ENCODE measurements around the gene LDLRAD1.

DNA sequence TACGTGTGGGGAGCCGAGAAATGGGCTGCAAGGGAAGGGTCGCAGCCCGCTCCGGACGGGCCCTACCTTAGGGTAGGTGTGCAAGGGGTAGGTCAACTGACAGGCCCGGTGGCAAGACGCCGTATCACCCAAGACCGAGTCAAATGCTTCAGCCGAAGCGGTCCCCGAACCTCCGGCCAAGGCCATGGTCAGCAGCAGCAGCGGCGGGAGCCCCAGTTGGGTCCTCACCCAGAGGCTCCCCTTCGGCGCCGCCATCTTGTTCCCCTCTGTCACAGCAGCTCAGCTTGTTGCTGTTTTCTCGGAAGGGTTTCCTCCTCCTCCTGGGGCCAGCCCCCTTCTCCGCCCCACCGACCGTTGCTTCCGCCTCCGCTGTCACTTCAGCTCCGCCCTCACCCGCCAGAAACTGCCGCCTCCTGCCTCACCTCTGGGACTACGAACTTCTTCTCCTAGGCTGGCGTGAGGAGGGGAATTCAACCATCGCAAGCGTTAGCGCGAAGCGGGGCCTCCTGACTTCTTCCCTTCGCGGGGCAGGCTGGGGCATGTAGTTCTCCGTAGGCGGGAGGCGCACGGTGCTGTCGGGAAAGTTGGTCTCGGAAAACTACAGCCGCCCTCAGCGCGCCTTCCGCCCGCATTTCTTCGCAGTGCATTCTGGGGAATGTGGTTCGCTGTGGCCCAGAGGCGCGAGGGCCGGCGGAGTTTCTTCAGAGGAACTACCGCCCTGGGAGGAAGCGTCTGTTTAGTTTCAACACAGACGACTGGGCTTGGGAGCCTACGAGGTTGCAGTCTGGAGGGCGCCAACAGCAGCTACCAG is 35.2 kb upstream of the LDLRAD1 start, which contains the start of the genes TCEANC2 and TMEM59:
- TF ChIP-seq, protein P1, sequence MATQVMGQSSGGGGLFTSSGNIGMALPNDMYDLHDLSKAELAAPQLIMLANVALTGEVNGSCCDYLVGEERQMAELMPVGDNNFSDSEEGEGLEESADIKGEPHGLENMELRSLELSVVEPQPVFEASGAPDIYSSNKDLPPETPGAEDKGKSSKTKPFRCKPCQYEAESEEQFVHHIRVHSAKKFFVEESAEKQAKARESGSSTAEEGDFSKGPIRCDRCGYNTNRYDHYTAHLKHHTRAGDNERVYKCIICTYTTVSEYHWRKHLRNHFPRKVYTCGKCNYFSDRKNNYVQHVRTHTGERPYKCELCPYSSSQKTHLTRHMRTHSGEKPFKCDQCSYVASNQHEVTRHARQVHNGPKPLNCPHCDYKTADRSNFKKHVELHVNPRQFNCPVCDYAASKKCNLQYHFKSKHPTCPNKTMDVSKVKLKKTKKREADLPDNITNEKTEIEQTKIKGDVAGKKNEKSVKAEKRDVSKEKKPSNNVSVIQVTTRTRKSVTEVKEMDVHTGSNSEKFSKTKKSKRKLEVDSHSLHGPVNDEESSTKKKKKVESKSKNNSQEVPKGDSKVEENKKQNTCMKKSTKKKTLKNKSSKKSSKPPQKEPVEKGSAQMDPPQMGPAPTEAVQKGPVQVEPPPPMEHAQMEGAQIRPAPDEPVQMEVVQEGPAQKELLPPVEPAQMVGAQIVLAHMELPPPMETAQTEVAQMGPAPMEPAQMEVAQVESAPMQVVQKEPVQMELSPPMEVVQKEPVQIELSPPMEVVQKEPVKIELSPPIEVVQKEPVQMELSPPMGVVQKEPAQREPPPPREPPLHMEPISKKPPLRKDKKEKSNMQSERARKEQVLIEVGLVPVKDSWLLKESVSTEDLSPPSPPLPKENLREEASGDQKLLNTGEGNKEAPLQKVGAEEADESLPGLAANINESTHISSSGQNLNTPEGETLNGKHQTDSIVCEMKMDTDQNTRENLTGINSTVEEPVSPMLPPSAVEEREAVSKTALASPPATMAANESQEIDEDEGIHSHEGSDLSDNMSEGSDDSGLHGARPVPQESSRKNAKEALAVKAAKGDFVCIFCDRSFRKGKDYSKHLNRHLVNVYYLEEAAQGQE (IDR thresholded peaks at IDR 0.05; ENCODE audit: unreplicated experiment), result no peak
- TF ChIP-seq JUNB (IDR thresholded peaks at IDR 0.05; ENCODE audit: unreplicated experiment), result no peak
- TF ChIP-seq, protein P2, sequence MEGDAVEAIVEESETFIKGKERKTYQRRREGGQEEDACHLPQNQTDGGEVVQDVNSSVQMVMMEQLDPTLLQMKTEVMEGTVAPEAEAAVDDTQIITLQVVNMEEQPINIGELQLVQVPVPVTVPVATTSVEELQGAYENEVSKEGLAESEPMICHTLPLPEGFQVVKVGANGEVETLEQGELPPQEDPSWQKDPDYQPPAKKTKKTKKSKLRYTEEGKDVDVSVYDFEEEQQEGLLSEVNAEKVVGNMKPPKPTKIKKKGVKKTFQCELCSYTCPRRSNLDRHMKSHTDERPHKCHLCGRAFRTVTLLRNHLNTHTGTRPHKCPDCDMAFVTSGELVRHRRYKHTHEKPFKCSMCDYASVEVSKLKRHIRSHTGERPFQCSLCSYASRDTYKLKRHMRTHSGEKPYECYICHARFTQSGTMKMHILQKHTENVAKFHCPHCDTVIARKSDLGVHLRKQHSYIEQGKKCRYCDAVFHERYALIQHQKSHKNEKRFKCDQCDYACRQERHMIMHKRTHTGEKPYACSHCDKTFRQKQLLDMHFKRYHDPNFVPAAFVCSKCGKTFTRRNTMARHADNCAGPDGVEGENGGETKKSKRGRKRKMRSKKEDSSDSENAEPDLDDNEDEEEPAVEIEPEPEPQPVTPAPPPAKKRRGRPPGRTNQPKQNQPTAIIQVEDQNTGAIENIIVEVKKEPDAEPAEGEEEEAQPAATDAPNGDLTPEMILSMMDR (conservative IDR thresholded peaks at IDR 0.05; ENCODE audit: low read depth in 2 of 2), result no peak
- peak; percentile 75 for TF ChIP-seq POLR2AphosphoS5 (IDR thresholded peaks at IDR 0.05; ENCODE audit: low read depth)
- peak; percentile 27; the same call in 1 of the 2 replicates for TF ChIP-seq CREB1 (CRISPR knock-in tag; IDR thresholded peaks at IDR 0.05; ENCODE audit: low read depth)
- TF ChIP-seq NANOG (IDR thresholded peaks at IDR 0.05; ENCODE audit: borderline replicate concordance), result no peak
- no peak for TF ChIP-seq ZNF114 (CRISPR knock-in tag; IDR thresholded peaks at IDR 0.05)
- no peak for TF ChIP-seq EZH2 (IDR thresholded peaks at IDR 0.05; ENCODE audit: low read depth, unreplicated experiment)
- no peak for TF ChIP-seq STAT1 (IDR thresholded peaks at IDR 0.05; ENCODE audit: unreplicated experiment)
- TF ChIP-seq, protein P3, sequence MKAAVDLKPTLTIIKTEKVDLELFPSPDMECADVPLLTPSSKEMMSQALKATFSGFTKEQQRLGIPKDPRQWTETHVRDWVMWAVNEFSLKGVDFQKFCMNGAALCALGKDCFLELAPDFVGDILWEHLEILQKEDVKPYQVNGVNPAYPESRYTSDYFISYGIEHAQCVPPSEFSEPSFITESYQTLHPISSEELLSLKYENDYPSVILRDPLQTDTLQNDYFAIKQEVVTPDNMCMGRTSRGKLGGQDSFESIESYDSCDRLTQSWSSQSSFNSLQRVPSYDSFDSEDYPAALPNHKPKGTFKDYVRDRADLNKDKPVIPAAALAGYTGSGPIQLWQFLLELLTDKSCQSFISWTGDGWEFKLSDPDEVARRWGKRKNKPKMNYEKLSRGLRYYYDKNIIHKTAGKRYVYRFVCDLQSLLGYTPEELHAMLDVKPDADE (IDR thresholded peaks at IDR 0.05), result peak; percentile 99
- no peak for TF ChIP-seq ZNF331 (CRISPR knock-in tag; IDR thresholded peaks at IDR 0.05; ENCODE audit: low read depth)
